Endothelial cell (in vitro differentiated cells): ENCODE measurements around the gene RHOA. TPM values are rescaled to one million over a fixed set of nuclear protein-coding genes. Genes with fewer than 3 reads are reported as not detected.
"Not testable (repeated sequence)": the region's sequence is repeated elsewhere in the genome, so short reads cannot be mapped to it uniquely, and the experiment has no call there.

Experiments
- DNase-seq: peaks from one replicate; pipeline ENCODE4 v3.0.0; 2021; ENCODE audit warnings: low spot score
- H3K27ac Mint-ChIP-seq: one replicate; pipeline ENCODE4 v1.8.0; 2021; ENCODE audit warnings: mixed read lengths, inconsistent platforms; ENCODE audit not compliant: unreplicated experiment
- H3K27me3 Mint-ChIP-seq: one replicate; pipeline ENCODE4 v1.8.0; 2021; ENCODE audit warnings: mild to moderate bottlenecking, moderate library complexity, mixed read lengths, inconsistent platforms; ENCODE audit not compliant: unreplicated experiment
- H3K36me3 Mint-ChIP-seq: one replicate; pipeline ENCODE4 v1.8.0; 2021; ENCODE audit warnings: mild to moderate bottlenecking, low read depth, mixed read lengths, inconsistent platforms; ENCODE audit not compliant: unreplicated experiment
- H3K4me1 Mint-ChIP-seq: one replicate; pipeline ENCODE4 v1.8.0; 2021; ENCODE audit warnings: mild to moderate bottlenecking, mixed read lengths, inconsistent platforms; ENCODE audit not compliant: unreplicated experiment
- H3K4me3 Mint-ChIP-seq: one replicate; pipeline ENCODE4 v1.8.0; 2021; ENCODE audit warnings: mild to moderate bottlenecking, mixed read lengths, inconsistent platforms; ENCODE audit not compliant: unreplicated experiment
- H3K9me3 Mint-ChIP-seq: one replicate; pipeline ENCODE4 v1.8.0; 2021; ENCODE audit warnings: mixed read lengths, inconsistent platforms; ENCODE audit not compliant: unreplicated experiment
- total RNA-seq: library from RNA; stranded (reverse); fragmentation: NEBNext Ultra II Directional; extraction: Animal tissue kit (Norgen Biotek cat#: 25700); gene quantifications from one replicate; pipeline ENCODE4 v1.2.1, GENCODE V29; 2021; ENCODE audit not compliant: unreplicated experiment
- TF ChIP-seq, protein P1 (sequence below): fragments of 200-600 bp; sonication (generic); IDR thresholded peaks from one replicate; pipeline ENCODE4 v1.5.0; 2021; ENCODE audit warnings: antibody characterized with exemption; ENCODE audit not compliant: unreplicated experiment

RHOA gene
- total RNA-seq, 1 donor from 2014 or later: 583 TPM

GRCh38 chr3:49399461-49399860, 12.3 kb downstream of the RHOA start:
- H3K4me3 Mint-ChIP-seq: no peak overlapping the region
- no peaks in the 10 kb centered on the region for H3K9me3 Mint-ChIP-seq
- H3K27me3 Mint-ChIP-seq: peaks cover 11% of the 10 kb centered on the region
- TF ChIP-seq, protein P1, sequence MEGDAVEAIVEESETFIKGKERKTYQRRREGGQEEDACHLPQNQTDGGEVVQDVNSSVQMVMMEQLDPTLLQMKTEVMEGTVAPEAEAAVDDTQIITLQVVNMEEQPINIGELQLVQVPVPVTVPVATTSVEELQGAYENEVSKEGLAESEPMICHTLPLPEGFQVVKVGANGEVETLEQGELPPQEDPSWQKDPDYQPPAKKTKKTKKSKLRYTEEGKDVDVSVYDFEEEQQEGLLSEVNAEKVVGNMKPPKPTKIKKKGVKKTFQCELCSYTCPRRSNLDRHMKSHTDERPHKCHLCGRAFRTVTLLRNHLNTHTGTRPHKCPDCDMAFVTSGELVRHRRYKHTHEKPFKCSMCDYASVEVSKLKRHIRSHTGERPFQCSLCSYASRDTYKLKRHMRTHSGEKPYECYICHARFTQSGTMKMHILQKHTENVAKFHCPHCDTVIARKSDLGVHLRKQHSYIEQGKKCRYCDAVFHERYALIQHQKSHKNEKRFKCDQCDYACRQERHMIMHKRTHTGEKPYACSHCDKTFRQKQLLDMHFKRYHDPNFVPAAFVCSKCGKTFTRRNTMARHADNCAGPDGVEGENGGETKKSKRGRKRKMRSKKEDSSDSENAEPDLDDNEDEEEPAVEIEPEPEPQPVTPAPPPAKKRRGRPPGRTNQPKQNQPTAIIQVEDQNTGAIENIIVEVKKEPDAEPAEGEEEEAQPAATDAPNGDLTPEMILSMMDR: no peak
- DNase-seq: no peak
- H3K36me3 Mint-ChIP-seq: peaks cover 20% of the 10 kb centered on the region
- peaks cover 24% of the 10 kb centered on the region for H3K4me1 Mint-ChIP-seq
- H3K27ac Mint-ChIP-seq: no peak overlapping the region

DNA sequence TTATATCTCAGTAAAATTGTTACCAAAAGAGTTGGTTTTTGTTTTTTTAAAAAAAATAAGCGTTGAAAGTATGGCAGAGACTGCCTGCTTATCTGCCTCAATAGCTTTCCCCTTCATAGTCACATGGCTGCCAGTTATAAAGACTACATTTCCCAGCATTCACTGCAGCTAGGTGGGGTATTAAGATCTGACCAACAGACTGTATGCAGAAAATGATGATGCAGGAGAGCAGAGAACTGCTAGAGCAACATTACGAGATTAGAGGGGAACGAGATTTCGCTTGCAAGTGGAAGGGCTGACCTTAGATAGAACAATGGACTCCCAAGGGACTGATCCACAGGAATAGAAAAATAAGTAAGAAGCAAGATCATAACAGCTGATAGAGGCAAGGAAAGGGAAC, 14.3 kb downstream of the RHOA start:
- H3K27ac Mint-ChIP-seq: peak overlapping the region; percentile 0
- peaks cover 24% of the 10 kb centered on the region for H3K4me1 Mint-ChIP-seq
- no peak for DNase-seq
- H3K9me3 Mint-ChIP-seq: no peaks in the 10 kb centered on the region
- peaks cover 9% of the 10 kb centered on the region for H3K27me3 Mint-ChIP-seq
- TF ChIP-seq, protein P1: no peak
- no peak overlapping the region for H3K4me3 Mint-ChIP-seq
- H3K36me3 Mint-ChIP-seq: peaks cover 24% of the 10 kb centered on the region

DNA sequence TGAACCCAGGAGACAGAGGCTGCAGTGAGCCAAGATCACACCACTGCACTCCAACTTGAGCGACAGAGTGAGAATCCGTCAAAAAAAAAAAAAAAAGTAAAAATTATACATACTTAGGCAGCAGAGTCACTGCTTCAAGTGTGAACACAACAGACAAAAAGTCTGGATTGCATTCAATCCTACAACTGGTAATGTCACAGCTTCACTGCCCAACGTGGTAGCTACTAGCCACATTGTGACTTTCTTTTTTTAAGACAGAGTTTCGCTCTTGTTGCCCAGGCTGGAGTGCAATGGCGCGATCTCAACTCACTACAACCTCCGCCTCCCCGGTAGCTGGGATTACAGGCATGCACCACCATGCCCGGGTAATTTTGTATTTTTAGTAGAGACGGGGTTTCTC, 20.5 kb downstream of the RHOA start:
- H3K36me3 Mint-ChIP-seq: peaks cover 23% of the 10 kb centered on the region

DNA sequence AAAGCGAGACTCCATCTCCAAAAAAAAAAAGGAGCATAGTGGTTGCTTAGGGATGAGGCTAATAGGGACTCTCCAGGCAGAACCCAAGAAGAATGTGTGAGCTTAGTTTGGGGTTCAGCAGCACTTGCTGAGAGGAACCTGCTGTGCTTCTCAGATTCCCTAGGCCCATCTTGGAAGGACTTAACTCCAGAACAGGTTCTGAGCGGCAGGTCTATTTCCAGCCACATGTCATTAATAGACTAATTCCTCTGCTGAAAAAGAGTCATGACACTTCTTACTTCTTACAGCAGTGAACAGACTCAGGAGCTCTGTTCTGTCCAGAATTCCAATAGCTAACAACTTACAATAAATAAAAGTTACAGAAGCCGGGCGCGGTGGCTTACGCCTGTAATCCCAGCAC, 22.5 kb downstream of the RHOA start:
- H3K4me3 Mint-ChIP-seq: no peak overlapping the region
- no peaks in the 10 kb centered on the region for H3K27me3 Mint-ChIP-seq
- TF ChIP-seq, protein P1: no peak
- H3K4me1 Mint-ChIP-seq: peaks cover 5% of the 10 kb centered on the region
- DNase-seq: no peak
- peaks cover 6% of the 10 kb centered on the region for H3K36me3 Mint-ChIP-seq
- H3K27ac Mint-ChIP-seq: no peak overlapping the region
- no peaks in the 10 kb centered on the region for H3K9me3 Mint-ChIP-seq

More for the DNA sequence above, 20.5 kb downstream of the RHOA start:
- not testable (repeated sequence) for H3K4me1 Mint-ChIP-seq, H3K27me3 Mint-ChIP-seq, H3K27ac Mint-ChIP-seq, H3K9me3 Mint-ChIP-seq, DNase-seq, H3K4me3 Mint-ChIP-seq

- no peak overlapping the region for H3K4me3 Mint-ChIP-seq
- H3K9me3 Mint-ChIP-seq: no peaks in the 10 kb centered on the region
- H3K36me3 Mint-ChIP-seq: peaks cover 4% of the 10 kb centered on the region
- TF ChIP-seq, protein P1: no peak
- H3K27ac Mint-ChIP-seq: no peak overlapping the region
- no peak for DNase-seq
- no peaks in the 10 kb centered on the region for H3K27me3 Mint-ChIP-seq
- peaks cover 13% of the 10 kb centered on the region for H3K4me1 Mint-ChIP-seq
Measured at GRCh38 chr3:49388289-49388820, 23.4 kb downstream of the RHOA start.
